PFSK-1 (cell line): ENCODE data around the gene GNPTG.

Experiments
- POLR2AphosphoS5 ChIP-seq: IDR thresholded peaks from 2 replicates; pipeline ENCODE4 v1.6.1; 2012; ENCODE audit warnings: low read depth, mild to moderate bottlenecking, control low read depth, low read length, moderate library complexity
- SIN3A ChIP-seq: IDR thresholded peaks from 2 replicates; pipeline ENCODE4 v1.6.1; 2012; ENCODE audit warnings: mild to moderate bottlenecking, low read length, moderate library complexity, borderline replicate concordance; ENCODE audit not compliant: insufficient read depth
- TF ChIP-seq, protein P1 (sequence below), 2 experiments: IDR thresholded peaks; 2 replicates each; pipeline versions ENCODE4 v1.6.1 to v1.8.0; 2011 to 2012; ENCODE audit warnings: low read depth in 2 of 2, low read length in 2 of 2, control low read depth in 1 of 2, inconsistent platforms in 1 of 2, mild to moderate bottlenecking in 1 of 2, moderate library complexity in 1 of 2; ENCODE audit not compliant: insufficient read depth in 1 of 2

DNA sequence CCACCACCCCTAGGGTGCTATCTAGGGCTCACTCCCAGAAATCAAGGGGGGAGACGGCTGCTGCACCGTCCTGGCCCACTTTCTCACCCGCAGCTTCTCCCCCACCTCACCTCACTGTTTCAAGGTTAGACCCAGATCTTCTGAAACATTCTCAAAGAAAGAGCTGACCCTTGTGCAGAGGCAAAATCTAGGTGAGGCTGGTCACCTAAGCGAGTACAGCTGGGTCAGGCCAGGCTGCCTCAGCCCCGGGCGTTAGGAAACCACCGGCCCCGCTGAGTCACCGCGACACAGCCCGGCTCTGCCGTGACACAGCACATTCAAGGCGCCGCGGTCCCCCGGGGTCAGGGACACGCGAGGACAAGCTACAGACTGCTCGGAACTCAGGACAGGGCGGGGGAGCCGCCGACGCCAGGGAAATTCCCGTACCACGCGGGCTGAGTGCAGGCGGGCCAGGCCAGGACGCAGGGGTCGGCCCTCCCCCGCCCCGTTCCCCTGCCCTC is 27.1 kb downstream of the GNPTG start:
- TF ChIP-seq POLR2AphosphoS5 (no peak), SIN3A (no peak)
- TF ChIP-seq, protein P1, sequence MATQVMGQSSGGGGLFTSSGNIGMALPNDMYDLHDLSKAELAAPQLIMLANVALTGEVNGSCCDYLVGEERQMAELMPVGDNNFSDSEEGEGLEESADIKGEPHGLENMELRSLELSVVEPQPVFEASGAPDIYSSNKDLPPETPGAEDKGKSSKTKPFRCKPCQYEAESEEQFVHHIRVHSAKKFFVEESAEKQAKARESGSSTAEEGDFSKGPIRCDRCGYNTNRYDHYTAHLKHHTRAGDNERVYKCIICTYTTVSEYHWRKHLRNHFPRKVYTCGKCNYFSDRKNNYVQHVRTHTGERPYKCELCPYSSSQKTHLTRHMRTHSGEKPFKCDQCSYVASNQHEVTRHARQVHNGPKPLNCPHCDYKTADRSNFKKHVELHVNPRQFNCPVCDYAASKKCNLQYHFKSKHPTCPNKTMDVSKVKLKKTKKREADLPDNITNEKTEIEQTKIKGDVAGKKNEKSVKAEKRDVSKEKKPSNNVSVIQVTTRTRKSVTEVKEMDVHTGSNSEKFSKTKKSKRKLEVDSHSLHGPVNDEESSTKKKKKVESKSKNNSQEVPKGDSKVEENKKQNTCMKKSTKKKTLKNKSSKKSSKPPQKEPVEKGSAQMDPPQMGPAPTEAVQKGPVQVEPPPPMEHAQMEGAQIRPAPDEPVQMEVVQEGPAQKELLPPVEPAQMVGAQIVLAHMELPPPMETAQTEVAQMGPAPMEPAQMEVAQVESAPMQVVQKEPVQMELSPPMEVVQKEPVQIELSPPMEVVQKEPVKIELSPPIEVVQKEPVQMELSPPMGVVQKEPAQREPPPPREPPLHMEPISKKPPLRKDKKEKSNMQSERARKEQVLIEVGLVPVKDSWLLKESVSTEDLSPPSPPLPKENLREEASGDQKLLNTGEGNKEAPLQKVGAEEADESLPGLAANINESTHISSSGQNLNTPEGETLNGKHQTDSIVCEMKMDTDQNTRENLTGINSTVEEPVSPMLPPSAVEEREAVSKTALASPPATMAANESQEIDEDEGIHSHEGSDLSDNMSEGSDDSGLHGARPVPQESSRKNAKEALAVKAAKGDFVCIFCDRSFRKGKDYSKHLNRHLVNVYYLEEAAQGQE (IDR thresholded peaks at IDR 0.05; ENCODE audit: insufficient read depth in 1 of 2, low read depth in 2 of 2, low read length in 2 of 2), result no peak
